GM19468 (cell line): Measurements from ENCODE around the gene SDSL.
A peak's percentile ranks its signal among the peaks of the same experiment; 100 is the strongest.

Experiments used
- ATAC-seq: cut with Tn5 transposase; IDR thresholded peaks from one replicate; pipeline ENCODE4 v1.9.1; 2021; ENCODE audit warnings: mild to moderate bottlenecking, moderate library complexity, moderate number of reproducible peaks; ENCODE audit not compliant: unreplicated experiment; ENCODE audit errors: extremely low read depth

Gene SDSL, protein sequence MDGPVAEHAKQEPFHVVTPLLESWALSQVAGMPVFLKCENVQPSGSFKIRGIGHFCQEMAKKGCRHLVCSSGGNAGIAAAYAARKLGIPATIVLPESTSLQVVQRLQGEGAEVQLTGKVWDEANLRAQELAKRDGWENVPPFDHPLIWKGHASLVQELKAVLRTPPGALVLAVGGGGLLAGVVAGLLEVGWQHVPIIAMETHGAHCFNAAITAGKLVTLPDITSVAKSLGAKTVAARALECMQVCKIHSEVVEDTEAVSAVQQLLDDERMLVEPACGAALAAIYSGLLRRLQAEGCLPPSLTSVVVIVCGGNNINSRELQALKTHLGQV

GRCh38 chr12:113422030-113422885, at the start of gene SDSL:
Gene SDSL (plus strand): TSS chr12:113422380. CDS start chr12:113427983, 5,603 bp downstream.
- ATAC-seq = peak; percentile 89

DNA sequence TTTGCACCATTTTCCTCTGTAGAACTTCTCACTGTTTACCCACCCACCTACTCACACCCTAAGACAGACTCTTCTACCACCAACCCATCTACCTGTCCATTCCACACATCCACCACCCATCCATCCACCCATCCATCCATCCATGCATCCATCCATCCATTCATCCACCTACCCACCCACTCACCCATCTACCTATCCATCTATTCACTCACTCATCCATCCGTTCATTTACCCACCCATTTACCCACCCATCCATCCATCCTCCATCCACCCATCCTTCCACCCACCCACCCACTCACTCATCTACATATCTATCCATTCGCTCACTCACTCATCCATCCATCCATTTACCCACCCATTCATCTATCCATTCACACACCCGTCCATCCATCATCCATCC, 48.7 kb upstream of the SDSL start:
- ATAC-seq = no peak

DNA sequence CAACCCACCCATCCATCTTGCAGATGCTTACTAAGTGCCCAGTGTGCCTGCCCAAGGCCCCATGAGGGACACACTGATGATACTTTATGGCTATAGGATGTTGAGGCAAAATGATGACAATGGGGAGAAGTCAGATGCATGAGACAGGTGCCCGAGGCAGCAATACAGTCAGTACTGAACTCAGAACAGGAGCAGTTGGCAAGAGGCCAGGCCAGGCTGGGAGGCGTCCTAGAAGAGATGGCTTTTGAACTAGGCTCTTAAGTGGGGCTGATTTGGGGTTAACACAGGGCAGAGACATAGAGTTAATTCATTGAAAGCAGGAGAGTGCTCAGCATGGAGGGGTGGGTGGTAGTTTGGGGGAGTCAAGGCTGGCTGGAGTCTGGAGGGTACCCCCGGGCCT, 48.2 kb upstream of the SDSL start:
- ATAC-seq = no peak

DNA sequence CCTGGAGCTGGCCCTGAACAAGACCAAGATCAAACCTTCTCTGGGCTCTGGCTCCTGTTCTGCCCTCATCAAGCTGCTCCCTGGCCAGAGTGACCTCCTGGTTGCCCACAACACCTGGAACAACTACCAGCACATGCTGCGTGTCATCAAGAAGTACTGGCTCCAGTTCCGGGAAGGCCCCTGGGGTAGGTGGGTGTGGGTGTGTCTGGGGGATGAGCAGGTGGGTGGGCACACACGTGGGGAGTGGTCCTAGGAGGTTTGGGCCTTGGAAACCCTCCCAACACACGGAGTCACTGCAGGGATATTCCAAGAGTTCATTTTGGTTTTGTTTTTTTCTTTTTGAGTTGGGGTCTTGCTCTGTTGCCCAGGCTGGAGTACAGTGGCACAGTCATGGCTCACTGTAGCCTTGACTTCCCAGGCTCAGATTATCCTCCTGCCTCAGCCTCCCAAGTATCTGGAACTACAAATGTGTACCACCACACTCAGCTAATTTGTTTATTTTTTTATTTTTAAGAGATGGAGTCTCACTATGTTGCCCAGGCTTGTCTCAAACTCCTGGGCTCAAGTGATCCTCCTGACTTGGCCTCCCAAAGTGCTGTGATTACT, 47.3 kb upstream of the SDSL start:
- ATAC-seq = no peak

DNA sequence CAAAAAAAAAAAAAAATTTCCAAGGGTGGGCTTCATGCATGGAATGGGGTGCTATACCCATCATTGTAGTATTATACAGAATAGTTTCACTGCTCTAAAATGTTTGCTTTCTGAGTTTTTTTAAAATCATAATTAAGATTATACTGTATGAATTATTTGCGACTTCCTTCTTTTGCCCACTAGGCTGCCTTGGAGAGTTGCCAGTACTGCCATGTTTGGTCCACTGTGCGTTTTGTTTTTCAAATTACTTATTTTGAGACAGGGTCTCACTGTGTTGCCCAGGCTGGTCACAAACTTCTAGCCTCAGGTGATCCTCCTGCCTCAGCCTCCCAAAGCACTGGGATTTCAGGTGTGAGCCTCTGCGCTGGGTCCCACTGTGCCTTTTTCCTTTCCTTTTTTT, 43.9 kb upstream of the SDSL start:
- ATAC-seq = no peak

GRCh38 chr12:113381220-113381619, 41.0 kb upstream of the SDSL start:
- ATAC-seq = no peak

DNA sequence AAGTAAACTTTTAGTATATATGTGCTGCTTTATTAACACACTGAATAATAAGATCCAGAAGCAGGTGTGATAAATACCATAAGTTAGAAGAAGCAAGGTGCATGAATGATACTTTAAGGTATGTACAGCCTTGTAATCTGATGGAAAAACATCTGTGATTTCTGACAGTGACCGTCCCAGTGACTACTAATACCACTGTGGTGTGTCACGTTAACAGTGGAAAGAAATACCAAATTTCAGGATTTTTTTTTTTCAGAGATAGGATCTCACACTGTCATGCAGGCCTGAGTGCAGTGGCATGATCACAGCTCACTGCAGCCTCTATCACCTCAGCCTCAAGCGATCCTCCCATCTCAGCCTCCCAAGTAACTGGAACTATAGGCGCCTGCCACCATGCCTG, 40.0 kb upstream of the SDSL start:
- no peak for ATAC-seq

DNA sequence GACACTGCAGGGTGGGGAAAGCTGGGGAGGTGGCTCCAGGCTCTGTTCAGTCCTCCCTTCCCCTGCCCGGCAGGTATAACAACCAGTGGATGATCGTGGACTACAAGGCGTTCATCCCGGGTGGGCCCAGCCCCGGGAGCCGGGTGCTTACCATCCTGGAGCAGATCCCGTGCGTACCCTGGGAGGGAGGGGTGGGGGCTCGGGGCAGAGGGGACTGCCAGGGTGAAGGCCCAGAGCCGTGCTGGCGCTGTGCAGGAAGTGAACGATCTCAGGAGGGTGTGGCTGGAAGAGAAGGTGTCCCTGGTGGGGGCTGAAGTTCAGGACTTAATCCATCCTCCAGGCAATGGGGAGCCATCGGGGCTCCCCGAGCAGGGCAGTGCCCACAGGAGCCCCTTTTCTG, 37.4 kb upstream of the SDSL start:
- ATAC-seq = no peak

GRCh38 chr12:113385282-113385882, 36.8 kb upstream of the SDSL start:
- no peak for ATAC-seq

DNA sequence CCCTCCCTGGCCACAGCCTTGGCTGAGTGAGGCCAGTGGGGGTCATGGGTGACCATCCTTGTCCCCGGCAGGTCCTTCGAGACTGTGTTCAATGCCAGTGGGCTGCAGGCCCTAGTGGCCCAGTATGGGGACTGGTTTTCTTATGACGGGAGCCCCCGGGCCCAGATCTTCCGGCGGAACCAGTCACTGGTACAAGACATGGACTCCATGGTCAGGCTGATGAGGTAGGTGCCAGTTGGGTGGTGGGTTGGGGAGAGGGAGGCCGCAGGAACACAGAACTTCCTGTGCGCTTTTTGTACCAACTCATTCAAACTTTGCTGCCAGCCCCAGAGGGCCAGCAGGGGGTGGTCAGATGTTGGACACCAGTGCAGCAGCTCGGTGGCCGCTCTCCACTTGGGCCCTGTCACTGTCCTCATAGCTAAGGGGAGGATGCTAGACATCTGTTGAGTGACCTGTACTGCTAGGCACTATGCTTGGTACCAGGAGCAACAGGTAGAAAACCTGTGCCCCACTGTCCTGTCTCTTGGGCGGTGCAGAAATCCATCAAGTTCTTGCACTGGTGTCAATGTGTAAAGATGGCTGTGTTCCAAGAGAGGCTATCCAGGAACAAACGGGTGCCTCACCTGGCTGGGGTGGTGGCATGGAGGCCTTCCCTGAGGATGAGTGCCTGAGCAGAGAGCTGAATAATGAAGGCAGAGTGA, 35.2 kb upstream of the SDSL start:
- ATAC-seq = no peak

- no peak for ATAC-seq
These were observed 34.5 kb upstream of the SDSL start for GRCh38 chr12:113387631-113388030.

DNA sequence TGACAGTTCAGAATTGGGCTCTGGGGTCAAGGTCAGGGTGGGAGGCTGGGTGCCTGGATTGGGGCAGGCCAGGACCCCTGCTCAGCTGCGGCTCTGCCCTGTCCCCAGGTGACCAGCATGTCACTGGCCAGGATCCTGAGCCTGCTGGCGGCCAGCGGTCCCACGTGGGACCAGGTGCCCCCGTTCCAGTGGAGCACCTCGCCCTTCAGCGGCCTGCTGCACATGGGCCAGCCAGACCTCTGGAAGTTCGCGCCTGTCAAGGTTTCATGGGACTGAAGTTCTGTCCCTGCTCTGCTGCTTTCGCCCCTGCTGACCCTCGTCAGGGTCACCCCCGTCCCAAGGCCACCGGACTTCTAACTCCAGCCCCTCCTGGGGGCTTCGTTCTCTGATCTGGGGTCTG, 33.8 kb upstream of the SDSL start:
- ATAC-seq = no peak

DNA sequence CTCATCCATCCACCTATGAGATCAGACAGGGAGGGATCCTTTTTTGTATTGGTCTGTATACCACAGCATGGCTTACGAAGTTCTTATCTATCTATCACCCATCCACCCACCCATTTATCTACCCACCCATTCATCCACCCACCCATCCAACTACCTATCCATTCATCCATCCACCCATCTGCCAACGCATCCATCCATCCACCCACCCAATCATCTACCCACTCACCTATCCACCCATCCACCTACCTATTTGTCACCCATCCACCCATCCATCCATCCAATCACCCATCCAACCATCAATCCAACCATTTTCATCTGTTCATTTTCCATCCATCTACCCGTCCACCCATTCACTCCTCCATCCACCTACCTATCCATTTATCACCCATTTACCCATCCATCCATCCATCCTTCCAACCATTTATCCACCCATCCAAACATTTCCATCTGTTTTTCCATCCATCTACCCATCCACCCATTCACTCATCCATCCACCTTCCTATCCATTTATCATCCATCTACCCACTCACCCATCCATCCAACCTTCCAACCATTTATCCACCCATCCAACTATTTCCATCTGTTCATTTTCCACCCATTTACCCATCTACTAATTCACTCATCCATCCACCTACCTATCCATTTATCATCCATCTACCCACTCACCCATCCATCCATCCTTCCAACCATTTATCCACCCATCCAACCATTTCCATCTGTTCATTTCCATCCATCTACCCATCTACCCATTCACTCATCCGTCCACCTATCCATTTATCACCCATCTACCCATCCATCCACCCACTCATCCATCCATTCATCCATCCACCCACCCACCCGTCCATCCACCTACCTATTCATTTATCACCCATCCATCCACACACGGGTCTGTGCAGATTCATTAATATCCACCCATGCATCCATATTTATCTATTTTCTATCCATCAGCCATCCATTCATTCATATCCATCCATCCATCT, 31.8 kb upstream of the SDSL start:
- ATAC-seq = no peak

GRCh38 chr12:113391145-113391544, 31.0 kb upstream of the SDSL start:
- ATAC-seq = no peak

GRCh38 chr12:113391650-113392337, 30.4 kb upstream of the SDSL start:
- ATAC-seq = no peak

GRCh38 chr12:113392520-113392919, 29.7 kb upstream of the SDSL start:
- ATAC-seq = no peak

DNA sequence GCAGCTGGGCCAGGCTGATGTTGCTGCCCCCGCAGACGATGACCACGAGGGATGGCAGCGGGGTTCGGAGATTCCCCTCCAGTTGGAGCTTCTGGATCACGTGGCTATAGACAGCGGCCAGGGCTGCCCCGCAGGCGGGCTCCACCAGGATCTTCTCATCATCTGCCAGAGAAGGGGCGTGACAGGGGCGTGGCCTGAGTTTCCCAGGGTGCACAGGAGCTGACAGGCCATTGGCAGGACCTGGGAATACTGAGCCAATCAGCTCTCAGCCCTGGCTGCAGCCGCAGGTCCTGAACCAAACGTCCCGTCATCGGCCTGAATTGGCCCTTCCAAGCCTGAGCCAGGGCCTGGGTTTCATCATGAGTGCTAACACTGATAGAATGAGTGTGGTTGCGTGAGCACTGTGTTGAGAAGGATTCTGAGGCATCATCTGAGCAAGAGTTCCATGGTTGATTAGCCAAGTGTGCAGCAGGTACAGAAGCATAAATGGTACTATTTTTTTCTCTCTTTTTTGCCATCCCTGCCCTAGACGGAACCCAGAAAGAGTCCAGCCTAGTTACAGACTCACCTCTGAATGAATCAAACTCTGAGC, 29.1 kb upstream of the SDSL start:
- ATAC-seq = peak; percentile 32

DNA sequence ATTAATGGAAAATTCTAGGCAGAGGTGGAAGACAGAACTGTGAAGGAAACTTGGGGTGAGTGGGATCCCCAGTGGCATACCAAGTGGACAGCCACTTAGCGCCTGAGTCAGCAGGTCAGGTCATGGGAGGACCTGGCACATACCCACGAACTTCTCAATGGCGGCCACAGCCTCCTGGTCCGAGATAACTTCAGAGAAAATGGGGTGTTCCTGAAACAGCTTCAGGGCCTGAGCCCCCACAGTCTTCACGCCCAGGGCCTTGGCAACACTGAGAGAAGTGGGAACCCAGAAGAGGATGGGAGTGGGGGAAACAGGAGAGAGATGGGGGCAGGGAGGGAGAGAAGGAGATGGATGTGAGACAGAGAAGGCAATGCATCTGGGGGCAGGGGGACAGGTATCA, 28.4 kb upstream of the SDSL start:
- ATAC-seq = no peak
